GM12873 (cell line): ENCODE measurements around the gene SH3BGR.
A peak's percentile ranks its signal among the peaks of the same experiment; 100 is the strongest.

Experiments
- TF ChIP-seq, protein P1 (sequence below): IDR thresholded peaks from 2 replicates; pipeline ENCODE4 v1.5.1; 2012; ENCODE audit warnings: low read depth, mild to moderate bottlenecking, moderate library complexity, low read length, control low read depth; ENCODE audit not compliant: insufficient read depth; ENCODE audit errors: missing control alignments

Gene SH3BGR

DNA sequence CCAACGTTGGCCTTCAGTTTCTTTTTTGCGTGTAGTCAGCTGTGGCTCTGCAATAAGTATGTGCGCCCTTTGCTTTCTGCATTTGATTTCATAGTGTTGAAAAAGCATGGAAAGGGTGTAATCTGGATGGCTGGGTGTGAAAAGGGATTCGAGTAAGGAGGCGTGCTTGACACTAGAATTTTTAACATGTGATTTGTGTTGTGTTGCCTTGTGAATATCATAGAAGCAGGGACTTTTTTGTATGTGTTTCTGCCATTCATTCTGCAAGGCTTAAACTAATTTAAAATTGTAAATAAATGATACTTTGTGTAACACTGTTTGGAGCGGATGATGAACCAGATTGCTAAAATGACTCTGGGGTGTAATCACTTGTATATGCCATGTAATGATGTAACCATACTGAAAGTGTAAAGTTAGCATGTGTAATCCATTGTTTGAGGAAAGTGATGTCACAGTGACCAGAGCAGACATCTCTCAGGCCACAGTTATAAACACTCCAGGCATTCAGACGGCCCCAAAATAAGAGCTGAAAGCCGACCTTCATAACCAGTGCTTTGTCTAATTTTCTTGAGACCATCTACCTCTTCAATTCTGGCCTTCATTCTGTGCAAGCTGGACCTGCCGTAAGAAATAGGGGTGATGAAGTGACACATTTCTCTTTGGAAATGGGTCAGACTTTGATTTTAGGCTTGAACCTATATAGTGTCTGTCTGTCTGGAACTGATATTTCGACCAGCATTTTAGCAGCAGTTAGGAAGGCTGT, 618 bp downstream of the SH3BGR start:
- TF ChIP-seq, protein P1, sequence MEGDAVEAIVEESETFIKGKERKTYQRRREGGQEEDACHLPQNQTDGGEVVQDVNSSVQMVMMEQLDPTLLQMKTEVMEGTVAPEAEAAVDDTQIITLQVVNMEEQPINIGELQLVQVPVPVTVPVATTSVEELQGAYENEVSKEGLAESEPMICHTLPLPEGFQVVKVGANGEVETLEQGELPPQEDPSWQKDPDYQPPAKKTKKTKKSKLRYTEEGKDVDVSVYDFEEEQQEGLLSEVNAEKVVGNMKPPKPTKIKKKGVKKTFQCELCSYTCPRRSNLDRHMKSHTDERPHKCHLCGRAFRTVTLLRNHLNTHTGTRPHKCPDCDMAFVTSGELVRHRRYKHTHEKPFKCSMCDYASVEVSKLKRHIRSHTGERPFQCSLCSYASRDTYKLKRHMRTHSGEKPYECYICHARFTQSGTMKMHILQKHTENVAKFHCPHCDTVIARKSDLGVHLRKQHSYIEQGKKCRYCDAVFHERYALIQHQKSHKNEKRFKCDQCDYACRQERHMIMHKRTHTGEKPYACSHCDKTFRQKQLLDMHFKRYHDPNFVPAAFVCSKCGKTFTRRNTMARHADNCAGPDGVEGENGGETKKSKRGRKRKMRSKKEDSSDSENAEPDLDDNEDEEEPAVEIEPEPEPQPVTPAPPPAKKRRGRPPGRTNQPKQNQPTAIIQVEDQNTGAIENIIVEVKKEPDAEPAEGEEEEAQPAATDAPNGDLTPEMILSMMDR: no peak

DNA sequence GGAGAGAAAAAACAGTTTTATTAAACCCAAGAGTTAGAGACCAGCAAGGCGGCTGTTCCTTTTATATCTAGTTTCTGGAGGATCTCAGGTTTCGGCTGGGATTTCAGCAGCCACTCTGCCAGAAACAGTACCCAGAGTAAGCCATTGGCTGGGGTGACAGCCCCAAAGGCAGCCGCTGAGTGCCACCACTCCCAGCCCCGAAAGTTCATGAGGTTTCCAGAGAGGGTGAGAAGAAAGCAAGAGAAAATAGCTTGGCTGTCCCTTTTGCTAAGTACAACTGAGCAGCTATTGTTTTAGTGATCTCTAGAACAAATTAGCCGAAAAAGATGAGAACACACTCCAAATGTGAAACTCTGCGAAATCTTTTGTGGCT, 1.2 kb downstream of the SH3BGR start:
- TF ChIP-seq, protein P1: no peak

DNA sequence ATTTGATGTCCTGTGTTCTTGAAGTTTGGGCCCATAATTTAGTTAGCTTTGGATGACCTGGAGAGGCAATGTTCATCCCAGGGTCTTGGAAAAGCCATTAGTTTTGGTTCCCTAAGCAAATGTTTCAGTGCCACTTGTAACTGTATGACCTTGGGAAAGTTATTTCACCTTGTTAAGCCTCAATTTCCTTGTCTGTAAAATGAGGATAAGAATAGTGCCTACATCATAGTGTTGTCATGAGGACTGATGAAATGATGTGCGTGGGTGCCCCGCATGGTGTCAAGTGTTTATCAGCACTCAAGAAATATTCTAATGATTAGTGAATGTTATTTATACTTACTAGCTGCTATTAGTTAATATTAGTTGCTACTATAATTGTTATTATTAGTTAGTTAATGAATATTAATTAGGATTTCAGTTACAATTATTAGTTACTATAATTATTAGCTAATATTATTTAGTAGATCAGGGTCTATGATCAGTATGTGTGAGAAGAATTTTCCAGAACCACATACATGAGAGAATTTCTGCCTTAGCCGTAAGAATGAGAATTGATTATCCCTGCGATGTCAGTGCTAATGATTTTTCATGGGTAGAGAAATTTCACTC, 1.9 kb downstream of the SH3BGR start:
- TF ChIP-seq, protein P1: no peak

DNA sequence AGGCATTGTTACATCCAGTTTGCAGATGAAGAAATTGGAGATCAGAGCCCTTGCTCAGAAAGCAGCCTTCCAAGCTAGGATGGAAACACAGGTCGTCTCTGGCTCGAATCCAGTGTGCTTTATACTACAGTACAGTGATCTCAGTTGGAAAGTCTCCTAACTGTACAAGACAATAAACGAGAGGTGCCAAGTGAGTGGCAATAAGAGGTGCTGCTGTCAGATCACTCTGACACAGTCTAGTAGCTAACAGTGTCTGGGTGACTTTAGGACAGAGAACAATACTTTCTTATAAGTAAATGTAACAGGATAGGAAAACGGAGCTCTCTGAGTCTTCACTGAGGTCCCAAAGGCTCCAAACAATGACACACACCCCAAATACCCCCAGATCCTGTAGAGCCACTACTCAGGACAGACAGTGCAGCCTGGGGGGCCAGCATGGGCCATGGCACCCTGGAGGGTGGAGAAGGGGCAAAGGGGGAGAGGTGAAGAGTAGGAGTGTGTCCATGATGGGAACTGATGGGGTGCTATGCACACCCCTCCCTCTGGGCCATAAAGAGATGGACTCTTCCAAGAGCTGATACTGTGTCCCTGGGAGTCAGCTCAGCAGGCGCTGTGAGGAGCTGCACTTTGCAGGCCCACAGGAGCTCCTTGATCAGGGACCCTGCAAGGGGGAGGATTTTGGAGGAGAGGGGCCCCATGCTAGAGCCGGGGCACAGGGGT, 3.3 kb downstream of the SH3BGR start:
- TF ChIP-seq, protein P1: no peak

DNA sequence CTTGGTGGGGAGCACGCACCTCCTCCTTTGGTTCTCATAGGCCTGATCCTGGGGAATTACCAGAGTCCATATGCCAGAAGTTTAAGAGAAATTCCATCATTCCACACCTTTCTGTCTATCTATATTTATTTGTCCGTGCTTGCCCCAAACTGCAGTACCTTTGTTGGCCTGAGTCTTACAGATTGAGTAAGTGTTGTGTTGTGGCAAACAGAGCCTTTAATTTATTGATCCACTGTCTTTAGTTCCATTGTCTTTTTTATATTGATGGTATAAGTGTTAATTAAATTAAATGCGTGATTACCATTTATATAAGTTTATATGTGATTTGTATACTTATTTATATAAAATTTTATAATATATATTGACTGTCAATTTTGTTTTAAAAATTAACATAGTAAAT, 4.9 kb downstream of the SH3BGR start:
- TF ChIP-seq, protein P1: peak; percentile 32

DNA sequence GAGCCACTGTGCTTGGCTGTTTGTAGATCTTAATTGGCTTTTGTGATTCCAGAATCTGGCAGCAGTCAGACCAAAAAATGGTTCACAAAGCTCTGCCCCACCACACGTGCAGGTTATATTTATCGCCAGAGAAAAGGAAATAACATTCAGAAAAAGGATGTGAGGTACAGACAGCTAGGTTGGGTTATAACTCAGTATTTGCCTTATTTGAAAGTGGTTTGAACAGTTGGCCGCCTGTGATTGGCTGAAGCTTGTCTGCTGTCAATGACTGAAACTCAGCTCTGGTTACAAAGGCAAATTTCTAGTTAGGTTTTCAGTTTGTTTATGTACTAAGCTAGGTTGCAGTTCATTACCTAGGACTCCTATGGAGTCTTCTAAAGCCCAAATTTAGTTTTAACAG, 9.6 kb downstream of the SH3BGR start:
- TF ChIP-seq, protein P1: no peak

DNA sequence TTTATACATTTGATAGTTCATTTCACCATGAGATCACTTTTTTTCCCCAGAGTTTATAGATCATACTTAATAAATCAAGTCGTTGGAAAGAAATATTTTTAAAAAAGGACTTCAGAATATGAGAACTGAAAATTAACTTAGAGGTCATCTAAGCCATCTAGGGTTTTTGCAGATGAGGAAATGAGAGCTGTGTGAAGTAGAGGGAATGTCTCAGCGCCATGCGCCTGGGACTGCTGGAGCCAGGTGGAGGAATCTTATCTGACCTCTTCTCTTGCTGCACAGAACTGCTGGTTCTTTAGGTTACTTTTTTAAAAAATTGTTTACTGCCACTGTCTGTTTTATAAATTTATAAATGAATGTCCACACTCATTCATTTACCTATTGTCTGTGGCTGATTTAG, 11.5 kb downstream of the SH3BGR start:
- TF ChIP-seq, protein P1: no peak
